Epithelial cell of proximal tubule (primary cell): ENCODE results near the gene LUZP1. TPM values are rescaled to one million over a fixed set of nuclear protein-coding genes. Genes with fewer than 3 reads are reported as not detected.

Source experiments
- DNase-seq: peaks from one replicate; pipeline ENCODE4 v3.0.0-alpha.2; 2011; ENCODE audit warnings: low read depth
- H3K4me3 ChIP-seq: 2 replicates; pipeline ENCODE4 v1.5.1; 2011; ENCODE audit warnings: low read depth, mild to moderate bottlenecking, low read length
- CTCF ChIP-seq: conservative IDR thresholded peaks from 2 replicates; pipeline ENCODE4 v1.5.1; 2012; ENCODE audit warnings: low read depth, mild to moderate bottlenecking, low read length
- total RNA-seq: library from RNA; depleted of rRNA; stranded (reverse); fragments of >200 nt; gene quantifications from 2 replicates; pipeline ENCODE4 v1.2.3, GENCODE V29; 2015

The LUZP1 gene
- total RNA-seq, 1 donor from 2014 or later: 17.6 TPM

- TF ChIP-seq CTCF: no peak
- no peak for DNase-seq
- no peak overlapping the region for H3K4me3 ChIP-seq
These were observed 83.0 kb downstream of the LUZP1 start for GRCh38 chr1:23085696-23086095.

- no peak for DNase-seq
- TF ChIP-seq CTCF: no peak
- H3K4me3 ChIP-seq: no peak overlapping the region
These were observed 83.8 kb downstream of the LUZP1 start for GRCh38 chr1:23084880-23085279.

- no peak for TF ChIP-seq CTCF
- no peak for DNase-seq
- H3K4me3 ChIP-seq: no peak overlapping the region
These were observed 84.8 kb downstream of the LUZP1 start for GRCh38 chr1:23083714-23084480.

GRCh38 chr1:23081376-23081775 lies 87.3 kb downstream of the LUZP1 start:
- H3K4me3 ChIP-seq: no peak overlapping the region
- no peak for DNase-seq
- TF ChIP-seq CTCF: peak; percentile 48

- DNase-seq: no peak
- no peak for TF ChIP-seq CTCF
- no peak overlapping the region for H3K4me3 ChIP-seq
These were observed 87.8 kb downstream of the LUZP1 start for GRCh38 chr1:23080885-23081284.

- DNase-seq: no peak
- no peak for TF ChIP-seq CTCF
- H3K4me3 ChIP-seq: no peak overlapping the region
These were observed 89.6 kb downstream of the LUZP1 start for GRCh38 chr1:23079025-23079424.

GRCh38 chr1:23074012-23074411 lies 94.6 kb downstream of the LUZP1 start:
- DNase-seq: no peak
- H3K4me3 ChIP-seq: no peak overlapping the region
- TF ChIP-seq CTCF: no peak
